ENCODE measurements around the gene GIPC3.

GIPC3 gene

DNA sequence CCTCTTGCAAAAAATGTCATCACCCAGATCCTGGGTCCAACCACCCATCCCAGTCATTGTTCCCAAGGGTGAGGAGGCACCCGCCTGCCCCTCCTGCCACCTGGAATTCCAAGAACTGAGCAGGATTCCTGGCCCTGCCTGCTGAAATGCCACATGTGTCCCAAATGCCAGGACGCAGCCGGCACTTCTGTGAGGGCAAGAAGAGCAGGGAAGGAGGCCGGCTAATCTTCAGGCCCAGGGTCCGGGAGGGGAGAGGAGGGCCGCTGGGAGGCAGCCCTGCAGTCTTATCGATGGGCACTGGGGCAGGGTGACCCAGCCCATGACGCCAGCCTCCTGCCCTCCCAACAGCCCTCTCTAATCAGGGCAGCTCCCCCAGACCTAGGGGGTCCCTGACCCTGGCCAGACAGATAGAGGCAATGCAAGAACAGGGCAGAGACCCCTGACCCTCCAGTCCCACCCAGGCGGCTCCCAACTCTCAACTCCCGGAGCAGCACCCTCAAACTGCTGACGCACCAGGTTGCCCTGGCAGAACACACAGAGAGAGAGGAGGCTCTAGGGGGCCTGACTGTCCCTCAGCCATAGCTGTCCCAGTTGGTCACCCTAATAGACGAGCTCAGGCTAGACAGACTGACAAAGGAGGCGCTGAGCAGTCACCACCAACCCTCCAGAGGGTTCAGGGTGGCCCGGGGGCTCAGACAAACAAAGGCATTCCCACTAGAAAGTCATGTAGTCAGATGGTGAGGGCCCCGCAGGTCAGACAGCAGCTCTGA lies 29.4 kb upstream of the GIPC3 start:
- no peak for DNase-seq (ENCODE audit: low spot score)
- TF ChIP-seq, protein P1, sequence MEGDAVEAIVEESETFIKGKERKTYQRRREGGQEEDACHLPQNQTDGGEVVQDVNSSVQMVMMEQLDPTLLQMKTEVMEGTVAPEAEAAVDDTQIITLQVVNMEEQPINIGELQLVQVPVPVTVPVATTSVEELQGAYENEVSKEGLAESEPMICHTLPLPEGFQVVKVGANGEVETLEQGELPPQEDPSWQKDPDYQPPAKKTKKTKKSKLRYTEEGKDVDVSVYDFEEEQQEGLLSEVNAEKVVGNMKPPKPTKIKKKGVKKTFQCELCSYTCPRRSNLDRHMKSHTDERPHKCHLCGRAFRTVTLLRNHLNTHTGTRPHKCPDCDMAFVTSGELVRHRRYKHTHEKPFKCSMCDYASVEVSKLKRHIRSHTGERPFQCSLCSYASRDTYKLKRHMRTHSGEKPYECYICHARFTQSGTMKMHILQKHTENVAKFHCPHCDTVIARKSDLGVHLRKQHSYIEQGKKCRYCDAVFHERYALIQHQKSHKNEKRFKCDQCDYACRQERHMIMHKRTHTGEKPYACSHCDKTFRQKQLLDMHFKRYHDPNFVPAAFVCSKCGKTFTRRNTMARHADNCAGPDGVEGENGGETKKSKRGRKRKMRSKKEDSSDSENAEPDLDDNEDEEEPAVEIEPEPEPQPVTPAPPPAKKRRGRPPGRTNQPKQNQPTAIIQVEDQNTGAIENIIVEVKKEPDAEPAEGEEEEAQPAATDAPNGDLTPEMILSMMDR (conservative IDR thresholded peaks at IDR 0.05; ENCODE audit: low read depth): no peak
- H3K27ac ChIP-seq: peak overlapping the region; percentile 87
- ChIA-PET POLR2A (ENCODE audit: low non-redundant PET) (no interaction called here), CTCF (interaction anchor here (0.7 to 2.7 kb wide), 5 partner anchors 8 to 32 kb away, joined by 3 to 14 read pairs (median 4); no protein-coding TSS in a partner anchor)

DNA sequence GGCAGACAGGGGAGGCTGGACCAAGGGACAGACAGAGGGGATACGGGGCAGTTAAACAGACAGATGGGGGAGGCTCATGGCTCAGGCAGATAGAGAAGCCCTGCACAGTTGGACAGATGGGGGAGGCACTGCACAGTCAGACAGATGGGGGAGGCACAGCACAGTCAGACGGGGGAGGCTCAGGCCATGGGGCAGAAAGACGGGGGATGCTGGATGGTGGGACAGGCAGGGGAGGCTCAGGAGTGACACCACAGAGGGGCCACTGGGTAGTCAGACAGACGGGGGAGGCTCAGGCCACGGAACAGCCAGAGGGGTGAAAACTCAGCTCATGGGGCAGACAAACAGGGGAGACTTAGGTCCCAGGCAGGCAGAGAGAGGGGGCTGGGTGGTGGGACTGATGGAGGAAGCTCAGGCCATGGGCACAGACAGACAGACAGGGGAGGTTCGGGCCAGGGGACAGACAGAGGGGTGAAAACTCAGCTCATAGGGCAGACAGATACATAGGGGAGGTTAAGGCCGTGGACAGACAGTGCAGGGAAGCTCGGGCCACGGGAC lies 28.8 kb upstream of the GIPC3 start:
- DNase-seq (ENCODE audit: low spot score): no peak
- TF ChIP-seq, protein P1 (conservative IDR thresholded peaks at IDR 0.05; ENCODE audit: low read depth): no peak
- ChIA-PET CTCF (interaction anchor here (0.6 to 2.1 kb wide), 6 partner anchors 9 to 193 kb away, joined by 3 to 14 read pairs (median 3); partner anchors contain the start of gene TEKTIP1), POLR2A (ENCODE audit: low non-redundant PET) (no interaction called here)
- peak overlapping the region; percentile 87 for H3K27ac ChIP-seq

DNA sequence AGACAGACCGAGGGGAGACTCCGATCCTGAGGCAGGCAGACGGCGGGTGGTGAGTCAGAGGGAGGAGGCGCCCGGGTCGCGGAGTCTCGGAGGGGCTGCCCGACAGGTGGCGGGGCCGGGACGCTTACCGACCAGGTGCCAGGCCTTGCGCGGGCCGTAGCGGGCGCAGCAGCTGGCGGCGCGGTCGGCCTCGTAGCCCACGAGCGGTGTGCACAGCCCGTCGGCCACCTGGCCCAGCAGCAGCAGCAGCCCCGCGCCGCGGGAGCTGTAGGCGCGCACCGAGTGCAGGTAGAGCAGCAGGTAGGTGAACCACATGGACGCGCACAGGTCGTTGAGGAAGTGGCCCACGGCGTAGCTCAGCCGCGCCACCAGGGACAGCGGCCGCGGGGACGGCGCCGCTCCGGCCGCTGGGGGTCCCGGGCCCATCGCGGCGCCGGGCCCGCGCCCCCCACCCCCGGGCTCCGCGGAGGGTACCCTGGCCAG lies 28.3 kb upstream of the GIPC3 start:
- TF ChIP-seq, protein P1 (conservative IDR thresholded peaks at IDR 0.05; ENCODE audit: low read depth): no peak; the same call in 1 of the 2 replicates
- CTCF ChIA-PET: interaction anchor here (0.6 to 2.1 kb wide), 5 partner anchors 10 to 194 kb away, joined by 3 to 14 read pairs (median 3); partner anchors contain the start of gene TEKTIP1
- DNase-seq (ENCODE audit: low spot score): peak; percentile 66
- H3K27ac ChIP-seq: peak overlapping the region; percentile 87
- POLR2A ChIA-PET (ENCODE audit: low non-redundant PET): no interaction called here

DNA sequence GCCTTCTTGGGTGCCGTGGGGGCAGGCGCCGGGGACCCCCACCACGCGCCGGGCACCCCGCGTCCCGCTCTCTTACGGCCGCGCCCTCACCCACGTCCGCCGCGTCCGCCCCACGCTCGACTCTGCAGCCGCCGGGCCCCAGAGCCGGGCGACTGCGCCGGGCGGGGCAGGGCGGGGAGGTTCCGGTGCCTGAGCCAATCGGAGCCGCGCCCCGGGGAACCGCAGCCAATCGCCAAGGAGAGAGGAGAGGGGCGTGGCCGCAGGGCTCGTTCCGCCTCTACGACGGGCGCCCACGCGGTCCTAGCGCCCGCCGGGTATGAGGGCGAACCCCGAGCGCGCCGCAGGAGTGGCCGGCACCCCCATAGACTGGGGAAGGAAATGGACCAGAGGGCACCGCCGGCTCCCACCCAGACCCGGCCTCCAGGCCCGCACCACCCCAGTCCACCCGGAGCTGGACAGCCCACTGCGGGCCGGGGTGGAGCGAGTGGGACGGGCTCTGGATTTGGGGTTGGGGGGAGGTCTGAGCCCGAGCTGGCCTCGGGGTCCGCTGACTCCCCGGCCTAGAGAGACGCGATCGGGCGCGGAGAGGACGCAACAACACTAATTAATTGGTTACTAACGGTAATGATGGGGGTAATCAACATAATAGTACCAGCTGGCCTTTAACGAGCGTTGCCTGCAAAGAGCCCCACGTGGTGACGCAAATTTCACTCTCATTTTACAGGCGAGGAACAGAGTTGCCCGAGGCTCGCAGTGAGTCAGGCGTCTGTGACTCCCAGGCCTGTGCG lies 27.6 kb upstream of the GIPC3 start, which contains the start of gene MFSD12:
MFSD12 (minus strand) TSS at position 126 of the 788 bp plus-strand sequence. CDS start 183 bp downstream, outside the sequence.
- POLR2A ChIA-PET (ENCODE audit: low non-redundant PET): no interaction called here

DNA sequence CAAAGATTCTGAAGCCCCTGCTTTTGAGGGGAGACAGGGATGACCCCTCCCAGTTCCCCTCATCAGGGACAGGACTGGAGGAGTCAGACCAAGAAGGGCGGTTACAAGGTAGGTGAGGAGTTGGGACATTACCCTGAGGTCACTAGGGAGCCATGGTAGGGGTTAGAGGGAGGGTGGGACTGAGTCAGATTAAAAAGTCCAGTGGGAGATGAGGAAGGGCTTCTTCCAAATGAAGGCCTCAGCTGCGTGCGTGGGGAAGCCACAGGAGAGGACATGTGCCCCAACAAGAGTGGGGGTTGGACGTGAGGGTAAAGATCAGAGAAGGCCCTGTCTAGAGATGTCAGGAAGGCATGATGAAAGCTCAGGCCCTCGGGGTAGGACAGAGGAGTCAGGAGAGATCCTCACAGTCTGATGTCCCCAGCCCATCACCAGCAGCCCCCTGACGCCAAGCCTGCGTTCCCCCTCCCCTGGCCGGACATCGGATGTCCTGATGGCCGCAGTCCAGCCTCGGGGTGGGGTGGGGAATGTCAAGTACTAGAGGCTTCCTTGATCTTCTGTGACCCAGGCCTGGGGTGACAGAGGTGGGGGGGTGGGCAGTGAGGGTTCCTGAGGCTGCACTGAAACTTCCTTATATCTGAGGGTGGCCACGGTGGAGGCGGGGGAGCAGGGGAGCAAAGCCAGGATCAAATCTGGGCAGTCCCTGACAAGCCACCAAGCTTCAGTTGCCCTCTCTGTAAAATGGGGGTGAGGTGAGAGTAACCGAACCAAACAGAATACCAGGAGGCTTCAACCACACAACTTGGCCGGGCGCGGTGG lies 21.4 kb upstream of the GIPC3 start:
- no peak overlapping the region for H3K27ac ChIP-seq
- DNase-seq (ENCODE audit: low spot score): no peak
- POLR2A ChIA-PET (ENCODE audit: low non-redundant PET): no interaction called here
- TF ChIP-seq, protein P1 (conservative IDR thresholded peaks at IDR 0.05; ENCODE audit: low read depth): no peak
- CTCF ChIA-PET: no interaction called here

More for the DNA sequence above, 27.6 kb upstream of the GIPC3 start, which contains the start of gene MFSD12:
- TF ChIP-seq, protein P1 (conservative IDR thresholded peaks at IDR 0.05; ENCODE audit: low read depth): no peak
- peak within 1 kb of the TSS; percentile 87 for H3K27ac ChIP-seq
- DNase-seq (ENCODE audit: low spot score): peak; percentile 95
- CTCF ChIA-PET: interaction anchor here (2.1 kb wide), 1 partner anchor 12 kb away, joined by 14 read pairs; no protein-coding TSS in a partner anchor

All from RWPE1 (cell line).